Spleen (tissue), 11 donors: ENCODE measurements around the gene CSMD2. TPM values are rescaled to one million over a fixed set of nuclear protein-coding genes. Genes with fewer than 3 reads are reported as not detected.

Experiments used
- DNase-seq: peaks from one replicate; pipeline ENCODE4 v3.0.0-alpha.2; 2020
- H3K27ac ChIP-seq, 8 donors: fragments of 200-600 bp; sonication (generic) in 7 of 8; 1 replicate in 4 of 8; 2 replicates in 4 of 8; pipeline versions ENCODE4 v1.5.0 to v1.8.0; 2016 to 2021; ENCODE audit warnings: inconsistent platforms in 4 of 8, mild to moderate bottlenecking in 4 of 8, moderate library complexity in 1 of 8
- H3K27me3 ChIP-seq, 7 donors: fragments of 200-600 bp; sonication (generic) in 6 of 7; replicated peaks in 1 of 7; 1 replicate in 4 of 7; 2 replicates in 3 of 7; pipeline versions ENCODE4 v1.5.0 to v1.8.0; 2016 to 2021; ENCODE audit warnings: inconsistent platforms in 3 of 7, mild to moderate bottlenecking in 1 of 7
- H3K36me3 ChIP-seq, 6 donors: fragments of 200-600 bp; sonication (generic) in 5 of 6; 1 replicate in 4 of 6; 2 replicates in 2 of 6; pipeline versions ENCODE4 v1.5.0 to v1.8.0; 2016 to 2021; ENCODE audit warnings: inconsistent platforms in 2 of 6
- H3K4me1 ChIP-seq, 6 donors: fragments of 200-600 bp; sonication (generic) in 5 of 6; 1 replicate in 3 of 6; 2 replicates in 3 of 6; pipeline versions ENCODE4 v1.5.0 to v1.8.0; 2016 to 2021; ENCODE audit warnings: inconsistent platforms in 3 of 6
- H3K4me3 ChIP-seq, 8 donors: fragments of 200-600 bp; sonication (generic) in 7 of 8; 1 replicate in 4 of 8; 2 replicates in 4 of 8; pipeline versions ENCODE4 v1.5.0 to v1.8.0; 2016 to 2021; ENCODE audit warnings: inconsistent platforms in 4 of 8, mild to moderate bottlenecking in 4 of 8, moderate library complexity in 2 of 8
- H3K9me3 ChIP-seq, 8 donors: fragments of 200-600 bp; sonication (generic) in 7 of 8; 1 replicate in 4 of 8; 2 replicates in 4 of 8; pipeline versions ENCODE4 v1.5.0 to v1.8.0; 2016 to 2021; ENCODE audit warnings: inconsistent platforms in 4 of 8
- CTCF ChIP-seq, 11 experiments: fragments of 200-600 bp in 7 of 11; fragments of 450-650 bp in 4 of 11; sonication (generic) in 4 of 11; IDR thresholded peaks in 8 of 11; conservative IDR thresholded peaks in 3 of 11; 1 replicate in 7 of 11; 2 replicates in 4 of 11; pipeline versions ENCODE4 v1.4.0 to v1.8.0; 2016 to 2021; ENCODE audit warnings: antibody characterized with exemption in 11 of 11, inconsistent platforms in 4 of 11, mild to moderate bottlenecking in 1 of 11
- POLR2A ChIP-seq, 3 donors: fragments of 450-650 bp; IDR thresholded peaks; one replicate each; pipeline ENCODE4 v1.5.1; 2017; ENCODE audit warnings: antibody characterized with exemption in 3 of 3, mild to moderate bottlenecking in 1 of 3
- POLR2AphosphoS5 ChIP-seq, 3 donors: sonication (generic); formaldehyde crosslinking; IDR thresholded peaks; one replicate each; pipeline ENCODE4 v1.5.1; 2017; ENCODE audit warnings: antibody characterized with exemption in 3 of 3
- WGBS, 5 donors: extraction: QIAGEN DNeasy Blood & Tissue Kit in 3 of 5; methylation state at CpG; one replicate each; pipeline versions ENCODE4 v1.1.5 to v1.1.7; 2013 to 2018; 5-methylcytosine and 5-hydroxymethylcytosine counted together
- intact Hi-C: fragments of 100-400 bp; cut with DNase I; formaldehyde crosslinking; loops from one replicate; pipeline ENCODE4 v1.15.0; 2023; ENCODE audit warnings: low total_unique reads
- polyA plus RNA-seq, 3 donors: library from polyadenylated mRNA; stranded (reverse); fragments of 200-250 nt; gene quantifications; one replicate each; pipeline ENCODE4 v1.2.1, GENCODE V29; 2013
- total RNA-seq, 7 donors: library from RNA; depleted of rRNA in 3 of 7; stranded (reverse); fragments of >200 nt in 3 of 7; fragmentation: NEBNext Ultra II Directional in 4 of 7; extraction: Animal tissue kit (Norgen Biotek cat#: 25700) in 4 of 7; gene quantifications; one replicate each; pipeline versions ENCODE4 v1.1.0 to v1.2.1, GENCODE V29; 2016 to 2021
- donor health status: healthy with polysubstance abuse.
- donor health status: DM: no; HTN: no; CAD: no; lungs with moderate emphysema.
- donor health status: DM: no; HTN: no; CAD: no.
- donor health status: Bipolar disorder and iron deficiency.
- donor health status: healthy.
- donor health status: DM: no; HTN: no; CAD: no.
- donor health status: DM: yes; HTN: yes; CAD: no.

The CSMD2 gene
- total and polyA plus RNA-seq, 10 donors: 0.12 to 2.7 (median 0.96) TPM

- Histone ChIP-seq H3K9me3 (no peaks in the 10 kb centered on the region), H3K27me3 (peaks cover 0 to 23% (median 0%) of the 10 kb centered on the region in 7 donors), H3K27ac (no peak overlapping the region), H3K36me3 (no peaks in the 10 kb centered on the region), H3K4me1 (no peaks in the 10 kb centered on the region), H3K4me3 (no peak overlapping the region)
- WGBS, 5 donors: 91 to 96% (median 94%) methylated on average over 3 of the region's 3 CpGs
- no peak for DNase-seq
- TF ChIP-seq POLR2A (IDR thresholded peaks at IDR 0.05) (no peak), POLR2AphosphoS5 (IDR thresholded peaks at IDR 0.05) (no peak), CTCF (IDR thresholded peaks at IDR 0.05 in 8 of 11, conservative IDR thresholded peaks at IDR 0.05 in 3 of 11) (no peak)
- intact Hi-C loops: no loop called here
These were observed 446.8 kb downstream of the CSMD2 start for GRCh38 chr1:33718186-33718585.

- no peaks in the 10 kb centered on the region for H3K4me1 ChIP-seq
- intact Hi-C loops: no loop called here
- H3K36me3 ChIP-seq: no peaks in the 10 kb centered on the region
- no peaks in the 10 kb centered on the region for H3K9me3 ChIP-seq
- TF ChIP-seq POLR2A (IDR thresholded peaks at IDR 0.05): no peak
- TF ChIP-seq POLR2AphosphoS5 (IDR thresholded peaks at IDR 0.05): no peak
- no peak for TF ChIP-seq CTCF (IDR thresholded peaks at IDR 0.05 in 8 of 11, conservative IDR thresholded peaks at IDR 0.05 in 3 of 11)
- WGBS, 5 donors: 80 to 94% (median 85%) methylated on average over 3 of the region's 3 CpGs
- H3K27ac ChIP-seq: no peak overlapping the region
- no peak overlapping the region for H3K4me3 ChIP-seq
- no peak for DNase-seq
- H3K27me3 ChIP-seq: peaks cover 0 to 31% (median 0%) of the 10 kb centered on the region in 7 donors
These were observed 447.9 kb downstream of the CSMD2 start for GRCh38 chr1:33716976-33717688.

- no peak overlapping the region for H3K27ac ChIP-seq
- no peaks in the 10 kb centered on the region for H3K4me1 ChIP-seq
- no peaks in the 10 kb centered on the region for H3K9me3 ChIP-seq
- no peak overlapping the region for H3K4me3 ChIP-seq
- intact Hi-C loops: no loop called here
- H3K27me3 ChIP-seq: peaks cover 0 to 47% (median 0%) of the 10 kb centered on the region in 7 donors
- TF ChIP-seq CTCF (IDR thresholded peaks at IDR 0.05 in 8 of 11, conservative IDR thresholded peaks at IDR 0.05 in 3 of 11) (no peak), POLR2AphosphoS5 (IDR thresholded peaks at IDR 0.05) (no peak), POLR2A (IDR thresholded peaks at IDR 0.05) (no peak)
- no peak for DNase-seq
- 65 to 87% (median 79%) methylated on average over 5 to 7 of the region's 7 CpGs for WGBS, 5 donors
- no peaks in the 10 kb centered on the region for H3K36me3 ChIP-seq
These were observed 449.7 kb downstream of the CSMD2 start for GRCh38 chr1:33715195-33715811.

GRCh38 chr1:33714421-33714820, 450.6 kb downstream of the CSMD2 start:
- WGBS, 5 donors: 86 to 94% (median 88%) methylated on average over 18 of the region's 18 CpGs
- H3K4me3 ChIP-seq: no peak overlapping the region
- no peak for DNase-seq
- peaks cover 0 to 55% (median 0%) of the 10 kb centered on the region in 7 donors for H3K27me3 ChIP-seq
- H3K27ac ChIP-seq: no peak overlapping the region
- no peaks in the 10 kb centered on the region for H3K36me3 ChIP-seq
- intact Hi-C loops: no loop called here
- H3K9me3 ChIP-seq: no peaks in the 10 kb centered on the region
- H3K4me1 ChIP-seq: no peaks in the 10 kb centered on the region
- TF ChIP-seq POLR2AphosphoS5 (IDR thresholded peaks at IDR 0.05): no peak
- TF ChIP-seq POLR2A (IDR thresholded peaks at IDR 0.05): no peak
- no peak for TF ChIP-seq CTCF (IDR thresholded peaks at IDR 0.05 in 8 of 11, conservative IDR thresholded peaks at IDR 0.05 in 3 of 11)
